Thymus (tissue), 11 donors: ENCODE results near the gene SPATA4. TPM values are rescaled to one million over a fixed set of nuclear protein-coding genes. Genes with fewer than 3 reads are reported as not detected.

ENCODE experiments used
- DNase-seq, 9 donors: peaks; one replicate each; pipeline ENCODE4 v3.0.0-alpha.2; 2013; ENCODE audit warnings: low spot score in 9 of 9, low read depth in 6 of 9, missing footprints in 1 of 9
- H3K27ac ChIP-seq, 2 donors: one replicate each; pipeline ENCODE4 v1.5.1; 2013; ENCODE audit warnings: control low read depth in 1 of 2, low read depth in 1 of 2, low read length in 1 of 2, mild to moderate bottlenecking in 1 of 2, moderate library complexity in 1 of 2
- H3K27me3 ChIP-seq, 2 donors: one replicate each; pipeline ENCODE4 v1.5.1; 2013; ENCODE audit warnings: low read length in 1 of 2; ENCODE audit not compliant: control insufficient read depth in 2 of 2, insufficient read depth in 1 of 2
- H3K36me3 ChIP-seq, 2 donors: one replicate each; pipeline ENCODE4 v1.5.1; 2013; ENCODE audit warnings: low read length in 1 of 2, mild to moderate bottlenecking in 1 of 2, moderate library complexity in 1 of 2; ENCODE audit not compliant: control insufficient read depth in 2 of 2, insufficient read depth in 2 of 2
- H3K4me1 ChIP-seq, 2 donors: one replicate each; pipeline ENCODE4 v1.5.1; 2013; ENCODE audit warnings: low read length in 2 of 2; ENCODE audit not compliant: control insufficient read depth in 2 of 2, insufficient read depth in 2 of 2
- H3K4me3 ChIP-seq, 2 donors: one replicate each; pipeline ENCODE4 v1.5.1; 2013; ENCODE audit warnings: low read length in 2 of 2, control low read depth in 1 of 2, mild to moderate bottlenecking in 1 of 2
- H3K9me3 ChIP-seq, 2 donors: one replicate each; pipeline ENCODE4 v1.5.1; 2013; ENCODE audit warnings: low read length in 1 of 2, mild to moderate bottlenecking in 1 of 2; ENCODE audit not compliant: control insufficient read depth in 2 of 2, insufficient read depth in 1 of 2
- WGBS: extraction: QIAGEN DNeasy Blood & Tissue Kit; methylation state at CpG from one replicate; pipeline ENCODE4 v1.1.7; 2013; 5-methylcytosine and 5-hydroxymethylcytosine counted together
- polyA plus RNA-seq: library from polyadenylated mRNA; stranded (reverse); fragments of 200-250 nt; gene quantifications from one replicate; pipeline ENCODE4 v1.2.3, GENCODE V29; 2013
- total RNA-seq: library from RNA; stranded (reverse); fragments of 120-200 nt; gene quantifications from one replicate; pipeline ENCODE4 v1.2.4, GENCODE V29; 2013
- donor health status: healthy.

SPATA4 gene
- total and polyA plus RNA-seq, 2 donors = 0.16 TPM; not detected in 1

- Histone ChIP-seq H3K27me3 (no peaks in the 10 kb centered on the region), H3K36me3 (no peaks in the 10 kb centered on the region), H3K4me3 (no peak overlapping the region), H3K4me1 (no peaks in the 10 kb centered on the region), H3K27ac (no peak overlapping the region), H3K9me3 (no peaks in the 10 kb centered on the region)
- 86% methylated on average over 1 of the region's 1 CpG for WGBS
- DNase-seq = no peak
These were observed 10.3 kb downstream of the SPATA4 start for GRCh38 chr4:176185051-176185450.

GRCh38 chr4:176163041-176163440, 32.3 kb downstream of the SPATA4 start:
- no peak for DNase-seq
- 98% methylated on average over 3 of the region's 3 CpGs for WGBS
- H3K27ac ChIP-seq = no peak overlapping the region
- no peaks in the 10 kb centered on the region for H3K9me3 ChIP-seq
- H3K4me1 ChIP-seq = no peaks in the 10 kb centered on the region
- H3K36me3 ChIP-seq = no peaks in the 10 kb centered on the region
- no peak overlapping the region for H3K4me3 ChIP-seq
- no peaks in the 10 kb centered on the region for H3K27me3 ChIP-seq

GRCh38 chr4:176156656-176157055, 38.7 kb downstream of the SPATA4 start:
- no peaks in the 10 kb centered on the region for H3K27me3 ChIP-seq
- H3K27ac ChIP-seq = no peak overlapping the region
- no peaks in the 10 kb centered on the region for H3K4me1 ChIP-seq
- 97% methylated on average over 5 of the region's 5 CpGs for WGBS
- H3K9me3 ChIP-seq = no peaks in the 10 kb centered on the region
- no peak overlapping the region for H3K4me3 ChIP-seq
- no peak for DNase-seq
- no peaks in the 10 kb centered on the region for H3K36me3 ChIP-seq

GRCh38 chr4:176153124-176153523, 42.3 kb downstream of the SPATA4 start:
- WGBS = 96% methylated on average over 4 of the region's 4 CpGs
- Histone ChIP-seq H3K9me3 (no peaks in the 10 kb centered on the region), H3K4me3 (no peak overlapping the region), H3K27me3 (no peaks in the 10 kb centered on the region), H3K36me3 (no peaks in the 10 kb centered on the region), H3K27ac (no peak overlapping the region), H3K4me1 (no peaks in the 10 kb centered on the region)
- DNase-seq = no peak

GRCh38 chr4:176150704-176151103, 44.7 kb downstream of the SPATA4 start:
- no peak overlapping the region for H3K27ac ChIP-seq
- no peak for DNase-seq
- WGBS = 94% methylated on average over 2 of the region's 2 CpGs

GRCh38 chr4:176150356-176150682, 45.1 kb downstream of the SPATA4 start:
- peak in 1 of 9 donors; percentile 11 for DNase-seq
- Histone ChIP-seq H3K27me3 (no peaks in the 10 kb centered on the region), H3K36me3 (no peaks in the 10 kb centered on the region), H3K4me1 (no peaks in the 10 kb centered on the region), H3K4me3 (no peak overlapping the region), H3K27ac (no peak overlapping the region), H3K9me3 (no peaks in the 10 kb centered on the region)

More at GRCh38 chr4:176150704-176151103, 44.7 kb downstream of the SPATA4 start:
- H3K9me3 ChIP-seq = no peaks in the 10 kb centered on the region
- H3K4me1 ChIP-seq = no peaks in the 10 kb centered on the region
- no peaks in the 10 kb centered on the region for H3K36me3 ChIP-seq
- H3K4me3 ChIP-seq = no peak overlapping the region
- H3K27me3 ChIP-seq = no peaks in the 10 kb centered on the region

GRCh38 chr4:176149680-176150355, 45.6 kb downstream of the SPATA4 start:
- H3K27me3 ChIP-seq = no peaks in the 10 kb centered on the region
- H3K4me3 ChIP-seq = no peak overlapping the region
- DNase-seq = no peak
- no peaks in the 10 kb centered on the region for H3K4me1 ChIP-seq
- H3K27ac ChIP-seq = no peak overlapping the region
- H3K36me3 ChIP-seq = no peaks in the 10 kb centered on the region
- WGBS = 94% methylated on average over 3 of the region's 3 CpGs
- no peaks in the 10 kb centered on the region for H3K9me3 ChIP-seq

- H3K4me3 ChIP-seq = no peak overlapping the region
- WGBS = 95% methylated on average over 2 of the region's 2 CpGs
- no peak overlapping the region for H3K27ac ChIP-seq
- no peaks in the 10 kb centered on the region for H3K36me3 ChIP-seq
- H3K27me3 ChIP-seq = no peaks in the 10 kb centered on the region
- no peaks in the 10 kb centered on the region for H3K4me1 ChIP-seq
- H3K9me3 ChIP-seq = no peaks in the 10 kb centered on the region
- no peak for DNase-seq
These were observed 53.1 kb downstream of the SPATA4 start for GRCh38 chr4:176142253-176142652.

GRCh38 chr4:176139518-176139917, 55.9 kb downstream of the SPATA4 start:
- no peak for DNase-seq
- H3K4me1 ChIP-seq = no peaks in the 10 kb centered on the region

GRCh38 chr4:176137631-176138030, 57.8 kb downstream of the SPATA4 start:
- no peak for DNase-seq
- Histone ChIP-seq H3K27me3 (no peaks in the 10 kb centered on the region), H3K36me3 (no peaks in the 10 kb centered on the region), H3K4me1 (no peaks in the 10 kb centered on the region), H3K27ac (no peak overlapping the region), H3K4me3 (no peak overlapping the region), H3K9me3 (no peaks in the 10 kb centered on the region)

More at GRCh38 chr4:176139518-176139917, 55.9 kb downstream of the SPATA4 start:
- Histone ChIP-seq H3K36me3 (no peaks in the 10 kb centered on the region), H3K4me3 (no peak overlapping the region), H3K27ac (no peak overlapping the region), H3K9me3 (no peaks in the 10 kb centered on the region), H3K27me3 (no peaks in the 10 kb centered on the region)
